GM21786 (cell line): ENCODE data around the gene ZBTB32.

Experiments used
- ATAC-seq: cut with Tn5 transposase; IDR thresholded peaks from one replicate; pipeline ENCODE4 v1.9.1; 2021; ENCODE audit not compliant: unreplicated experiment

The ZBTB32 gene

DNA sequence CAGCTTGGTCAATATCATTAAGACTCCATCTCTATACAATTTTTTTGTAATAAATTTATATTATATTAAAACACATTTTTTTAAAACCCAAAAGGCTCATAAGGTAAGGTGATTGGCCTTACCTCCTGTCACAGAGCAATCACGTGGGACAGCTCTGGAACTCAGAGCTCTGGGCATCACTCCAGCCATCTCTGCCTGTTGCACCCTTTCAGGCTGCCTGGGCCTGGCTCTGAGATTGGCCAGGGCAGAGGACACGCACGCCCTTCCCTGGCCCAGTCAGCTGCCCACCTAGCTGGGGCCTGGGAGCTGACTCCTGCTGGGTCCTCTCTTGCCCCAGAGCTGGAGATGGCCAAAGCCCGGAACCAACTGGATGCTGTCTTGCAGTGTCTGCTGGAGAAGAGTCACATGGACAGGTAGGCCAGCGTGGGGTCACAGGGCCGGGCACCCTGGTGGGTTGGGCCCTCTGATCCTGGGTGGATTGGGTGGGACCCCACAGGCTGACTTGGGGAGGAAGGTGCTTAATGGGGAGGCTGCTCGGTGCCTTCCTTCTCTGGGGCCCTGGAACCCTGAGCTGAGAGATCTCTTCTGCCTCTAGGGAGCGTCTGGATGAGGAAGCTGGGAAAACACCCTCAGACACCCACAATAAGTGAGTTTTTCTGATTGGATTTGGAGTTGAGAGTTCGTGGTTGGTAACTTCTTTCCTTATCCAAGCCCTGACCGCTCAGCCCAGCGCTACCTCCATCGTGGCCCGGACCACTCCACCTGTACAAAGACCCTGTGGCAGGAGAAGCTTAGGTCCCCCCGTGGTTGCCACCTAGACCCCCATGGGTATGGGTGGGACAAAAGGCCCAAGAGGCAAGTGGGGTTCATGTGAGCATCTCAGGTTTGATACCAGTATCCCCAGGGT, 47.7 kb downstream of the ZBTB32 start:
- no peak for ATAC-seq

DNA sequence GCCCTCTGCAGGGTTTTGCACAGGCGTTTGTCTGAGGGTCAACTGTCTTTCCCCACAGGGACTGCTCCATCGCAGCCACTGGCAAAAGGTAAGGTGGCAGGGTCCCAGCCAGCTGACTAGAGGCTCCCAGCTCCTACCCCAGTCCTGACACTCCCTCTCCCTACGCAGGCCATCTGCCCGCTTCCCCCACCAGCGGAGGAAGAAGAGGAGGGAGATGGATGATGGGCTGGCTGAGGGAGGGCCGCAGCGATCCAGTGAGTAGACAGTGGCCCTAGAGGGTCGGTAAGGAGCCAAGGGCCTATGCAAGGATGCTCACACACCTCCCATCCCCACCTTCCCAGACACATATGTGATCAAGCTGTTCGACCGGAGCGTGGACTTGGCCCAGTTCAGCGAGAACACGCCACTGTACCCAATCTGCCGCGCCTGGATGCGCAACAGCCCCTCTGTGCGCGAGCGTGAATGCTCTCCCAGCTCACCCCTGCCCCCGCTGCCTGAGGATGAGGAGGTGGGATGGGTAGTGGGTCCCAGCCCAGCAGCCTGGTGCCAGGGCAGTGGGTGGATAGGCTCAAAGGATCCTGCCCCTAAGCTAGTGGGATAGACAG, 48.5 kb downstream of the ZBTB32 start:
- no peak for ATAC-seq

DNA sequence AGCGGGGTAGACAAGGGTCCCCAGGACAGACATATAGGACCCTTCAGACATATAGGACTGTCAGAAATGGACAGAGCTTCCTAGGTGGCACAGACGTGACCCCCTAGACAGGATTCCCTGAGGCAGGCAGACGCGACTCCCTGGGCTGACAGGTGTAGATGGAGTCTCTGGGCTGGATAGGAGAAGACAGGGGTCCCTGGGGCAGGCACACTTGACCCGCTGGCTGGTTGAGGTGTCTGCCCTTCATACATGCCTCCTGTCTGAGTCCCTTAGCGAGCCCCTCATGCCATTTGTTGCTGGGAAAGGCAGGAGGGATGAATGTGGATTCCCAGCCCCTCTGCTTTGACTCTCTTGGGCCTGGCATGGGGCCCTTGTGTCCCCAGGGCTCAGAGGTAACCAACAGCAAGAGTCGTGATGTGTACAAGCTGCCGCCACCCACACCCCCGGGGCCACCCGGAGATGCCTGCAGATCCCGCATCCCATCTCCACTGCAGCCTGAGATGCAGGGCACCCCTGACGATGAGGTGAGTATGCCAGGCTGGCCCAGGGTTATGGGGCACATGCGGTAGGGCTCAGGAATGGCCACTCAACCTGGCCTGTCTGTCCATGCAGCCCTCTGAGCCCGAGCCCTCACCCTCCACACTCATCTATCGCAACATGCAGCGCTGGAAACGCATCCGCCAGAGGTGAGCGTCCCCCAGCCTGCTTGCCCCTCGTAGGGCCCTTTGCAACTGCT, 49.4 kb downstream of the ZBTB32 start:
- no peak for ATAC-seq

GRCh38 chr19:35754370-35755130, 50.2 kb downstream of the ZBTB32 start:
- no peak for ATAC-seq

GRCh38 chr19:35755131-35755549, 50.8 kb downstream of the ZBTB32 start:
- no peak for ATAC-seq

GRCh38 chr19:35755550-35756376, 51.4 kb downstream of the ZBTB32 start:
- no peak for ATAC-seq

- no peak for ATAC-seq
These were observed 52.2 kb downstream of the ZBTB32 start, which contains the start of gene HSPB6 for GRCh38 chr19:35756377-35757230. Gene HSPB6, minus strand, starts transcription at chr19:35757029. Its CDS starts 21 bp downstream, at chr19:35757008.

GRCh38 chr19:35757231-35757748, 52.9 kb downstream of the ZBTB32 start:
- ATAC-seq, result no peak

- ATAC-seq, result peak; percentile 94
These were observed 53.6 kb downstream of the ZBTB32 start, which contains the start of gene PROSER3 for GRCh38 chr19:35757749-35758608. Gene PROSER3, plus strand, starts transcription at chr19:35758176. Its CDS starts 40 bp downstream, at chr19:35758216.

GRCh38 chr19:35759697-35760096, 55.3 kb downstream of the ZBTB32 start:
- no peak for ATAC-seq

- no peak for ATAC-seq
These were observed 56.5 kb downstream of the ZBTB32 start for GRCh38 chr19:35760711-35761349.

- ATAC-seq, result no peak
These were observed 60.3 kb downstream of the ZBTB32 start for GRCh38 chr19:35764432-35765315.
